UCSD-AML1 (cell line): ENCODE measurements around the gene C20orf96.
"Not testable (repeated sequence)": the region's sequence is repeated elsewhere in the genome, so short reads cannot be mapped to it uniquely, and the experiment has no call there.

Source experiments
- DNase-seq: peaks from one replicate; lab custom pipeline; 2025; ENCODE audit not compliant: unreplicated experiment; lab: John Stamatoyannopoulos, UW

The C20orf96 gene

GRCh38 chr20:284172-284571 is 6.4 kb downstream of the C20orf96 start:
- no peak for DNase-seq

DNA sequence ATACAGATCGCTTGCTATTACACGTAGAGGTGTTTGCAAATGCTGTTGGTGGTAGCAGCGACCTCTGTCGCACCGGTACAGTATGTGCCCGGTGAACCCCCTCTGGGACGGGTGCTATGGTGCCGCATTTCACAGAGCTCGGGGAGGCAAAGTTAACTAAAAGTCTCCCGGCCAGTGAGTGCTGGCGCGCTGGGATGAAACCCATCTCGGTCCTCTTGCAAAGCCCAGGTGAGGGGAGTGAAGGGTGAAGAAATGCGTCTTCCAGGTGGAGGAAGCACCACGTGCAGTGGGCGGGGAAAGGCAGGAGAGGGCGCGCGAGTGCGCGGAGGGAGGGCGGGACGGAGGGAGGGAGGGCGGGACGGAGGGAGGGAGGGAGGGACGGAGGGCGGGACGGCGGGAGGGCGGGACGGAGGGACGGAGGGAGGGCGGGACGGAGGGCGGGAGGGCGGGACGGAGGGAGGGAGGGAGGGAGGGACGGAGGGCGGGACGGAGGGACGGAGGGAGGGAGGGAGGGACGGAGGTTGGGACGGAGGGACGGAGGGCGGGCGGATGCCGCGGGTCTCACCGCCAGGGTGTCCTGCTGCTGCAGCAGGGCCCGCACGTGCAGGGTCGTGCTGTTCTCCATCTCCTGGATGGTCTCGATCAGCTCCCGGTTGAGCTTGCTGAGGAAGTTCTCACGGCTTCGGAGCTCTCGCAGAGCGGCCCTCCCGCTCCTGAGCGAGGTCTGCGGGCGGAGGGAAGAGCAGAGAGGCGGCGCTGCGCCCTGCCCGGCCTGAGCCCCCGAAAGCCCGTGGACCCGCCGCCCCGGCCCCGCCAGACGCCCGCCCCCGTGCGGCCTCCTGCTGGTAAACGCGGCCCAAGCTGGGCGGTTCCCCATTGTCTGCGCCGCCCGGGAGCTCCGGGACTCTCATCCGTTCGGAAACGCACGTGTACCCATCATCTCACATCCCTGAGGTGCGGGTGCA is 11.7 kb downstream of the C20orf96 start:
- no peak for DNase-seq

DNA sequence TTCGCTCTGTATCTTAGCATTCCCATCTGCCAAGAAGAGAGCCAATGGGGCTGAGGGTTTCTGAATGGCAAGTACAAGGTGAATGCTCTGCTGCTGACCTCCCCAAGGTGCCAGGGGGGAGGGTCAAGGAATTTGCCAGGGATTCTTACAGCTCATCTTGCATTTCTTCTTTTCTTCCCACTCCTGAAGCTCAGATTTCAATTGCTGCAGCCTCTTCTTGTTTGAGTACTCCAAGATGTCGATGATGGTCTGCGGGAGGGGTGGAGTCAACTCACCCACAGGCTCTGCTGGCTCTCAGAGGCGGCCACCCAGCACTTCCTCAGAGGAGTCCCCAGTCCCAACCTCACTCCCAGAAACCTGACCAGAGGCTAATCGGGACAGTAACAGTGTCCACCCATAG is 12.4 kb downstream of the C20orf96 start:
- DNase-seq = no peak

DNA sequence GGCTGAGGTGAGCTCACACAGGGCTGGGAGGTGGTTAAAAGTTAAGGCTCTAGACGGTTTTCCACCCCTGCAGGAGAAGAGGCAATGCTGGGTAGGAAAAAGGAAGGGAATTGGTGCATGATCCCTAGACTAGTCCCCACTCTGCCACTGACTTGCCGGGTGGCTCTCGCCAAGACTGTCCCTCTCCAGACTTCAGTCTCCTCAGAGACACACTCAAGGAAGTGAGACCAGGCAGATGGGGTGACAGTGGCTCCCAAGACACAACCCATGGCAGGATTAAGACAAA is 13.1 kb downstream of the C20orf96 start:
- no peak for DNase-seq

DNA sequence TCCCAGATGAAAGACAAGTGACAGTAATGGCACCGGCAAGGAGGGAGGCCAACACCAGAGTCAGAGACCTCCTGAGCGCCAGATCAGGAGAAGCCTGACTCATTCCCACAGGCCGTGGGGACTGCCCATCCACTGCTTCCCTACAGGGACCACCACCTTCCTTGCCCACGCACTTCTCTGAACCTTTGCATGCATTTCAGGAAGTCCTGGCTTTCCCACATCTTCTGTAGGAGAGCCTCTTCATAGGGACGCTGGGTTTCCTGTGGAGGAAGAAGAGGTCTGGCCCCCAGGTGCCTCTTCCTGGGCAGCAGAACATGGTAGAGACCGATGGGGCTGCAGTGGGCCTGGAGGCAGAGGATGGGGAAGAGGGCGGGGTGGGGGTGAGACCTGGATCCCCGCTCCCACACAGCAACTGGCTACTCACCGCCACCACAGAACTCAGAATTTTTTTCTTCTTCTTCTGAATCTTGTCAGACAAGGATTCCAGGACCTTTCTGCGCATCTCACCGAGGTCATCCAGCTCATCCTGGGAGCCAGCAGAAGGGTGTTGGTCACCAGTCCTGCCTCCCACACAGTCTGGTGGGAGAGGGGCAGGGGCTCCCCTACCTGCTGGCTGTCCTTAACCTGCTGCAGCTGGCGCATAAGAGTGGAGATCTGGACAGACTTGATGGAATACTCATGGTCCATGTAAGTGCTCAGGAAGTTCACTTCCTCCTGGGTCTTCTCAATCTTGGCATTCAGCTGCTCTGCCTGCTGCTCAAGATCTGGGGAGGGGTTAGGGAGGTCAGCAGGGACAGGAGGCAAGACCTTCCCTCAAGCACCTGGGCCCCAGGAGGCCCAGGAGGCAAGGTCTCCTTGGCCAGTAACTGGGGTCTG is 13.7 kb downstream of the C20orf96 start:
- no peak for DNase-seq

- DNase-seq = no peak
These were observed 14.8 kb downstream of the C20orf96 start for GRCh38 chr20:275791-276190.

DNA sequence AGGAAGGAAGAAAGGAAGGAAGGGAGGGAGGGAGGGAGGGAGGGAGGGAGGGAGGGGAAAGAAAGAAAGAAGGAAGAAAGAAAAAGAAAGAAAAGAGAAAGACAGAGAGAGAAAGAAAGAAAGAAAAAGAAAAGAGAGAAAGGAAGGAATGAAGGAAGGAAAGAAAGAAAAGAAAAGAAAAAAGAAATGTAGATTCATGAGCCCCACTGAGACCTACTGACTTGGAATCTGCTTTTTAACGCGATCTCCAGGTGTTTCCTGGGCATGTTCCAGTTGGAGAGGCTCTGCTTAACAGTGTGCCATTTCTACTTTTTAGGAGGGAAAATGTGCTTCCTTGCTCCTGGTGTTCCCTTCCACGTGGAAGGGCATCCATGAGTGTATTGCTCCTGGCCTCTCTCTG is 16.7 kb downstream of the C20orf96 start:
- DNase-seq = no peak

DNA sequence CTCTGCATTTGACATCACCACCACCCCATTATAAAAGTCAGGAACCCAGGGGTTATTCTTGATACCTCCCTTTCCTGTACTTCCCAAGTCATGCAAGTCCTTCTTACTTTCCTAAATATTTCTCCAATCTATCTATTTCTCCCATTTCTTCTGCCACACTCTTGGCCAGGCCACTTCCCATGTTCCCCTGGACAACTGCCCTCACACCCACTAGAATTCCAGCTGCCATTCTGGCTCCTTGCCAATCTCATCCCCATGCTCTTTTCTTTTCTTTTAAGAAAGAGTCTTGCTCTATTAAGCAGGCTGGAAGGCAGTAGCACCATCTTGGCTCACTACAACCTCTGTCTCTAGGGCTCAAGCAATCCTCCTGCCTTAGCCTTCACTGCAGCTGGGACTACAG is 17.8 kb downstream of the C20orf96 start:
- DNase-seq = no peak

DNA sequence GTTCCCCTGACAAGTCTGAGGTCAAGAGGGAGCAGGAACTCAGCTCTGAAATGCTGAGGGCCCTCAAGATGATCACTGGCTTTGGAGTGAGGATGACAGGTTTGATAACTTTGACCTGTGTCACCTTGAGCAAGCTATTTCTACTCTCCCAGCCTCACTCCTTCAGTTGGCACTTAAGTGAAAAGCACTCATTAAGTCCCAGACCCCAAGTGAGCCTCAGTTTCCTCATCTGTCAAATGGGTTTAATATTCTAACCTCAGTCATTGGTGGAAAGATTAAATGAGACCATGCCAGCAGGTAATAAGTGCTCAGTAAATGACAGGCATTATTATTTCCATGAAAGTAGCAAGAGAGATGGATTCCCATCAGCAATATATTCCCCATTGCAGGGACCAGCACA is 19.0 kb downstream of the C20orf96 start:
- DNase-seq = no peak

- no peak for DNase-seq
These were observed 19.5 kb downstream of the C20orf96 start for GRCh38 chr20:271069-271468.

DNA sequence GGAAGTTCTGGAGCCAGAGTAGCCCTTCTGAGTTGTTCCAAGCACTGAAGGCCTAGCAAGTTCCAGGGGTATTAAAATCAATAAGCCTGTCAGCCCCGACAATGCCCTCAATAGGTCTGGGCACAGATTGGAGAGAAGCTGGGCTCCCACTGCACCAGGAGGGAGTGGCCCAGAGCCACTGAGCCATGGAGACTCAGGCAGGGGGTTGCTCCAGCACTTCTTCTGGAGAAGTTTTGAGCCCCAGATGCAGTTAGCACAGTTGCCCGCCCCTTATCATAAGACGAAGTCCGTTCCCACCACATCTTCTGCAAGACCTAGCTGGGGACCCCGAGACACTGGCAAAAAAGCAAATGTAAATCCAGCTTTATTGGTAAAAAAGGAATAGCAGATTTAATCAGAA is 20.0 kb downstream of the C20orf96 start:
- DNase-seq = no peak

- peak; percentile 87 for DNase-seq
These were observed 23.7 kb downstream of the C20orf96 start for GRCh38 chr20:266596-267562.

DNA sequence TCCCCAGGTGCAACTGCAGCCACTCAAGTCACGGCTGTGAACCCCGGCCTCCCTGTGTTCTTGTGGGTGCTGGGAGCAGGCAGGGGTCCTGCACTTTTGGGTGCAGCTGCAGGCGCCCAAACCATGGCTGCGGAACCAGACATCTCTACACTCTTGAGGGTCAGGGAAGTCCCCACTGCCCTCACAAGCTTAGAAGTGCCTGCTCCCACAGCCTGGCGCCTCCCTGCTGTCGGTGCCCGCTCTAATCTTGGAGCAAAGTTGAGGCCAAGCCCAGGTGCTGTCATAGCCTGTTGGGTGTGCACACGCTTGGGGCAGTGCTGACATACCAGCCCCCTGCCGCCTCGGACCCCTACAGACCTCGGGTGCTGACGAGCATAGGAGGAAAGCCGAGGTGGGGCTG is 26.8 kb downstream of the C20orf96 start:
- DNase-seq = no peak

GRCh38 chr20:259981-260380 is 30.6 kb downstream of the C20orf96 start:
- no peak for DNase-seq

- DNase-seq = peak; percentile 45
These were observed 31.6 kb downstream of the C20orf96 start for GRCh38 chr20:258963-259362.

DNA sequence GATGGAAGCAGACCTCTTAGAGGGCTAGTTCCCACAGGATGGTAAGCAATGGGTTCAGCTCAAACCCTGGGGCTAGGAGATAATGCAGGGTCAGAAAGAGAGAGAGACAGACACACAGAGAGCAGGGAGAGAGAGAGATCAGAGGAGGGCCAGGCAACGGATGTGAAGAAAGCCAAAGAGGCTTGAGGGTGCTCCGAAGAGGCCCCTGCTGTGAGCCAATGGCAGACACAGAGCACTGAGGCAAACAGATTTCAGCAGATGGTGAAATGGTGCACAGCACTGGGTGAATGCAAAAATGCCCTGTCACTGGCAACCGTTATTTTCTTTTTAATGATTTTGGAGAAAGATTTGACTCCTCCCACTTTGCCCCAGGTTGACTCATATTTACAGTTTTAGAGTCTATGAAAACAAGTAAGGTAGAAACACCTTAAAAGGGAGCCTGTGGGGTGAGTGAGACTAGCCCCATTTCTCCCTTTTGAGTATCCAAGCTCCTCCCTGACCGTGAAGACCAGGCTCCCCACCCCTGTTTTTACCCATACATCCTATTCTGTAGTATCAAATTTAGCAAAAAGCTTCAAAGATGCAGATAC is 32.2 kb downstream of the C20orf96 start:
- DNase-seq = no peak

GRCh38 chr20:257419-257818 is 33.1 kb downstream of the C20orf96 start, which contains the start of gene DEFB132:
Gene DEFB132, plus strand, starts transcription at chr20:257724. Its CDS starts 55 bp downstream, at chr20:257779.
- DNase-seq = no peak

GRCh38 chr20:253447-253846 is 37.1 kb downstream of the C20orf96 start:
- DNase-seq = not testable (repeated sequence)

DNA sequence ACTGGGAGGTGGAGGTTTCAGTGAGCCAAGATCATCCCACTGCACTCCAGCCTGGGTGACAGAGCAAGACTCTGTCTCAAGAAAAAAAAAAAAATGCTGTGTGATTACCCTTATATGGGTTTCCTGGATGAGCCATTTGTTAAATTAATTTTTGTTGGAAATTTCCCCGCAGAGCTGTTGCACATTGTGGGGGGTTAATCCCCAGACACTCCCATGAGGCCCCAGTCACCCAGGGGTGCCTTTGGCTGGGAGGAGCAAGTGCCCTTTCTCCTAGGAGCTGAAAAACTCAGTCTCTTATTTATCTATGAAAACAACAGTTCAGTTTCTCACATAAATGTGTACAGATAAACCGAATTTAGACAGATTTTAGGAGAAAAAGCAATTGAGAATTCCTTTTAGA is 37.7 kb downstream of the C20orf96 start:
- DNase-seq = no peak

DNA sequence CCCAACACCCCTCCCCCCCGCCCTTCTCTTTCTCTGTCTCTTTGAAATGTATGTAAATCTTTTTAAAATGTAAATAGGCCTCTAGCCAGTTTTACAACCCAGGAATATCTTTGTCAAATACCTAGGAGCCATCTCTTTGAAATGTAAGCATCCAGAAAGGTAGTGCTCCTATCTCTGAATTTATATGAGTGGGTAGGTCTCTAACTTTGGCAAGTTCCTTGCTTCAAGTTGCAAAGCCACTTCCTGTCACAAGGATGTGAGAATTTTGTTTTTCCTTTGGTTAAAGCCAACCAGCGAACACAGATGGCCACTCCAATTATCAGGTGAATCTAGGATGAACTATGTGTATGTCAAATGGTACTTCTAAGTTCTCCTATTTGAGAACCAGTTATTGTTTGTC is 39.2 kb downstream of the C20orf96 start:
- DNase-seq = no peak
